Effector memory CD8-positive, alpha-beta T cell (primary cell): Measurements from ENCODE around the gene PKP3.
"Not testable (repeated sequence)": the region's sequence is repeated elsewhere in the genome, so short reads cannot be mapped to it uniquely, and the experiment has no call there.

Experiments
- ATAC-seq: fragments of 150-1000 bp; cut with Tn5 transposase; replicated peaks from 2 replicates; pipeline ENCODE4 v1.10.0; 2021; ENCODE audit warnings: mild to moderate bottlenecking, moderate library complexity
- DNase-seq, 3 experiments: peaks; one replicate each; pipeline ENCODE4 v3.0.0; 2021
- H3K27ac Mint-ChIP-seq, 2 donors: one replicate each; pipeline ENCODE4 v1.8.0; 2022; ENCODE audit warnings: mild to moderate bottlenecking in 2 of 2, mixed read lengths in 2 of 2, moderate library complexity in 2 of 2
- H3K27me3 Mint-ChIP-seq, 2 donors: one replicate each; pipeline ENCODE4 v1.8.0; 2022; ENCODE audit warnings: mixed read lengths in 2 of 2
- H3K36me3 Mint-ChIP-seq: one replicate; pipeline ENCODE4 v1.8.0; 2022; ENCODE audit warnings: mild to moderate bottlenecking, moderate library complexity, mixed read lengths; ENCODE audit not compliant: insufficient read depth
- H3K4me1 Mint-ChIP-seq, 2 donors: one replicate each; pipeline ENCODE4 v1.8.0; 2022; ENCODE audit warnings: low read depth in 2 of 2, mixed read lengths in 2 of 2
- H3K4me3 Mint-ChIP-seq, 2 donors: one replicate each; pipeline ENCODE4 v1.8.0; 2022; ENCODE audit warnings: mild to moderate bottlenecking in 2 of 2, mixed read lengths in 2 of 2, moderate library complexity in 2 of 2
- H3K9me3 Mint-ChIP-seq, 2 donors: one replicate each; pipeline ENCODE4 v1.8.0; 2022; ENCODE audit warnings: mixed read lengths in 2 of 2
- total RNA-seq, 9 experiments: gene quantifications; one replicate each; lab custom pipeline; 2026; lab: John Stamatoyannopoulos, UW

Gene PKP3
- total RNA-seq: 0 to 0.50 (median 0.11) reads per million in 9 experiments

GRCh38 chr11:394034-394857, at the start of gene PKP3:
TSS of gene PKP3 (plus strand) at chr11:394209. CDS start at chr11:394293, 84 bp downstream.
- Mint-ChIP-seq H3K9me3 (no peaks in the 10 kb centered on the region), H3K36me3 (no peaks in the 10 kb centered on the region), H3K4me1 (peaks cover 3 to 10% of the 10 kb centered on the region in 2 donors), H3K27ac (peak within 1 kb of the TSS in 1 of 2 donors; percentile 38), H3K4me3 (no peak within 1 kb of the TSS), H3K27me3 (no peaks in the 10 kb centered on the region)
- DNase-seq (no peak), ATAC-seq (no peak)

DNA sequence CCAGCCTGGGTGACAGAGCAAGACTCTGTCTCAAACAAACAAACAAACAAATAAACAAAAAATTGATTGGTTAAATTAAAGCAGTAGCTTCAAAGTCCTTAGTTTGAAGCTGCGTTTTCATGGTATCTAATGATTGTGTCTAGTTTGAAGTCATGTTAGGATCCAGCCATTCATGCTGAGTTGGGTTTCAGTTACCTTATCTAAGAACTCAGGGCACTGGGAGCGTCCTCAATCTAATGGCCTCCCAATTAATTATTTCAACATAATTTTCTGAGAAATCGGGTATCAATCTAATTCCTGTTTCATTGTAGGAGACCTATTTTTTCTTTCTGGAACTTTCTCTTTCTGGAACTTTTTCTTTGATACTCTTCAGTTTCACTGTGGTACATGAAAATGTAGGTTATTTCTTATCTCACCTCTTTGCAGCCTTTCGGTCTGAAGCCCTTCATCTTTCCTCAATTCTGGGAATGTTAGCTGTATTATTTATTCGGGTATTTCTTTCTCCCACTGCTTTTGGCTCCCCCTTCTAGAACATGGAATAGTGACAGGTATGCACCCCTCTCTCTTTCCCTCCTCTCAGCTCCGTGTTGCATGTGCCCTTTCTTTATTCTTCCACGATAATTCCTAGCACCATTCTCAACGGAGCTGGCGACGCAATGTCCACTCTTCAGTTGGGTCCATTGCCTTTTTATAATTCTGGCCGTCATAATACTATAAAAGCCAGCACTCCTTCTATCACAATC, 49.0 kb upstream of the PKP3 start:
- H3K4me3 Mint-ChIP-seq: no peak overlapping the region
- DNase-seq (no peak), ATAC-seq (no peak)
- H3K9me3 Mint-ChIP-seq: no peaks in the 10 kb centered on the region
- no peaks in the 10 kb centered on the region for H3K36me3 Mint-ChIP-seq
- peaks cover 7 to 9% of the 10 kb centered on the region in 2 donors for H3K4me1 Mint-ChIP-seq
- no peak overlapping the region for H3K27ac Mint-ChIP-seq
- H3K27me3 Mint-ChIP-seq: no peaks in the 10 kb centered on the region

- Mint-ChIP-seq H3K9me3 (no peaks in the 10 kb centered on the region), H3K4me1 (peaks cover 20 to 21% of the 10 kb centered on the region in 2 donors), H3K27ac (no peak overlapping the region), H3K36me3 (no peaks in the 10 kb centered on the region), H3K27me3 (no peaks in the 10 kb centered on the region), H3K4me3 (no peak overlapping the region)
- ATAC-seq (no peak), DNase-seq (no peak)
Observed at GRCh38 chr11:346529-346928, 47.5 kb upstream of the PKP3 start.

- not testable (repeated sequence) for H3K36me3 Mint-ChIP-seq, H3K9me3 Mint-ChIP-seq, ATAC-seq, H3K27me3 Mint-ChIP-seq, H3K4me3 Mint-ChIP-seq, DNase-seq
- Mint-ChIP-seq H3K27ac (peak overlapping the region; percentile 50 to 83), H3K4me1 (peaks cover 32 to 39% of the 10 kb centered on the region in 2 donors)
Observed at GRCh38 chr11:349270-349954, 44.6 kb upstream of the PKP3 start.

DNA sequence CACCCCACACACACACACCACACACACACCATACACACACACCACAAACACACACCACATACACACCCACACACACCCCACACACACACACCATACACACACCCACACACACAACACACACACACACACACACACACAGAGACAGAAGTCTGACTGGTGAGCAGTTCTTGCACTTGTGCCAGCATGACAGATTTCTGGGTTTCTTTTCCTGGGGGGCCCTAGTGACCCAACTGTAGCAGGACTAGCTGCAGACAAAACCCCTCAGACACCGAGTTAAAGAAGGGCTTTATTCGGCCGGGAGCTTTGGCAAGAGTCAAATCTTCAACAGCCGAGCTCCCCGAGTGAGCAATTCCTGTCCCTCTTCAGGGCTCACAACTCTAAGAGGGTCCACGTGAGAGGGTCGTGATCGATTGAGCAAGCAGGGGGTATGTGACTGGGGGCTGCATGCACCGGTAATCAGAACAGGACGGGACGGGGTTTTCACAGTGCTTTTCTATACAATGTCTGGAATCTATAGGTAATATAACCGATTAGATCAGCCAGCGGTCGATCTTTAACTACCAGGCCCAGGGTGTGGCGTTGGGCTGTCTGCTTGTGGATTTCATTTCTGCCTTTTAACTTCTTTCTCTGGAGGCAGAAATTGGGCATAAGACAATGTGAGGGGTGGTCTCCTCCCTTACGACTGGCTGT, 43.8 kb upstream of the PKP3 start:
- Mint-ChIP-seq H3K4me1 (peaks cover 34 to 39% of the 10 kb centered on the region in 2 donors), H3K4me3 (peak overlapping the region; percentile 59 to 60), H3K27ac (peak overlapping the region; percentile 50 to 83)
- not testable (repeated sequence) for ATAC-seq, H3K36me3 Mint-ChIP-seq, H3K27me3 Mint-ChIP-seq, DNase-seq, H3K9me3 Mint-ChIP-seq

DNA sequence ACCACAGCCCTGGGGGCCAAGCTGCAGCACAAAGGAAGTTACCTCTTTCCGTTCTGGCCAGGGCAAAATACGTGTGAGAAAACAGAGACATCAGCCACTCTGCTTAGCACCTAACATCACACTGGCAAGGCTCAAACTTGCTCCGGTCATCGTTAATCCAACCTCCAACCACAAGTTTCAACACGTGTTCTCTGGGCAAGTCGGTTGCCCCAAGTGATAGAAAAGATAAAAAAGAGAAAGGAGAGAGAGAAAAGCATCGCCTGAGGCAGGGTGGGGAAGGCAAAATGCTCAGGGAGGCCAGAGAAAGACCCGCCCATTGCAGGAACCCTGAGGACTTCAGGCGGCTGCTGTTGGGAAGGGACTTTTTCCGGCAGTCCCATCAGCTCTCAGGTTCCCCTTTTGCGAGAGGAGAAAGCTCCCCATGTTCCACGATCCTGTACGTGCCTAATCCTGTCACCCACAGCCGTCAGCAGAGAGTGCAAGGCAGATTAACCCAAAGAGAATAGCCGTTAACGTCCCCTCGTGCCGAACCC, 43.2 kb upstream of the PKP3 start:
- H3K4me3 Mint-ChIP-seq: peak overlapping the region; percentile 59 to 60
- peaks cover 38 to 39% of the 10 kb centered on the region in 2 donors for H3K4me1 Mint-ChIP-seq
- peaks cover 14% of the 10 kb centered on the region for H3K36me3 Mint-ChIP-seq
- no peak for DNase-seq
- ATAC-seq: peak; percentile 65
- peak overlapping the region; percentile 50 to 83 for H3K27ac Mint-ChIP-seq
- no peaks in the 10 kb centered on the region for H3K27me3 Mint-ChIP-seq
- H3K9me3 Mint-ChIP-seq: no peaks in the 10 kb centered on the region

DNA sequence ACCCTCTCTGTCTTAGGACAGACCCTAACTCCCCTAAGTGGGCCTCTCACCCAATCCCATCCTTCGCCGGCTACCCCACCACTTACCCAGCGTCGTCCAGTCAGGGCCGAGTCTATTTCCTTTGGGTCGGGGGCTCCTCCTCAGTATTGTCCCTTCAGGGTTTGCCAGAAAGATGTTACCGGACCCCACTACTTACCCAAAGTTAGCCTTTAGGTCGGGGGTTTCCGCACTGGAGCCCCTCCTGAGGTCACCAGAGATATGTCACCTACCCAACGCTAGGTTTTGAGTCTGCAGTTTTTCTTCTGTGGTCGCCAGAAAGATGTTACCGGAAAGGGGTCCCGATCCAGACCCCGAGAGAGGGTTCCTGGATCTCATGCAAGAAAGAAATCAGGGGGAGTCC, 42.6 kb upstream of the PKP3 start:
- ATAC-seq (no peak), DNase-seq (no peak)
- Mint-ChIP-seq H3K4me3 (peak overlapping the region in 1 of 2 donors; percentile 18), H3K27me3 (no peaks in the 10 kb centered on the region), H3K4me1 (peaks cover 38 to 39% of the 10 kb centered on the region in 2 donors), H3K27ac (peak overlapping the region; percentile 50 to 83), H3K9me3 (no peaks in the 10 kb centered on the region), H3K36me3 (peaks cover 14% of the 10 kb centered on the region)

GRCh38 chr11:352456-353031, 41.5 kb upstream of the PKP3 start:
- no peak overlapping the region for H3K4me3 Mint-ChIP-seq
- H3K27me3 Mint-ChIP-seq: no peaks in the 10 kb centered on the region
- H3K27ac Mint-ChIP-seq: peak overlapping the region; percentile 7 to 52
- ATAC-seq: no peak
- H3K36me3 Mint-ChIP-seq: peaks cover 14% of the 10 kb centered on the region
- no peak for DNase-seq
- H3K4me1 Mint-ChIP-seq: peaks cover 38 to 39% of the 10 kb centered on the region in 2 donors
- no peaks in the 10 kb centered on the region for H3K9me3 Mint-ChIP-seq

DNA sequence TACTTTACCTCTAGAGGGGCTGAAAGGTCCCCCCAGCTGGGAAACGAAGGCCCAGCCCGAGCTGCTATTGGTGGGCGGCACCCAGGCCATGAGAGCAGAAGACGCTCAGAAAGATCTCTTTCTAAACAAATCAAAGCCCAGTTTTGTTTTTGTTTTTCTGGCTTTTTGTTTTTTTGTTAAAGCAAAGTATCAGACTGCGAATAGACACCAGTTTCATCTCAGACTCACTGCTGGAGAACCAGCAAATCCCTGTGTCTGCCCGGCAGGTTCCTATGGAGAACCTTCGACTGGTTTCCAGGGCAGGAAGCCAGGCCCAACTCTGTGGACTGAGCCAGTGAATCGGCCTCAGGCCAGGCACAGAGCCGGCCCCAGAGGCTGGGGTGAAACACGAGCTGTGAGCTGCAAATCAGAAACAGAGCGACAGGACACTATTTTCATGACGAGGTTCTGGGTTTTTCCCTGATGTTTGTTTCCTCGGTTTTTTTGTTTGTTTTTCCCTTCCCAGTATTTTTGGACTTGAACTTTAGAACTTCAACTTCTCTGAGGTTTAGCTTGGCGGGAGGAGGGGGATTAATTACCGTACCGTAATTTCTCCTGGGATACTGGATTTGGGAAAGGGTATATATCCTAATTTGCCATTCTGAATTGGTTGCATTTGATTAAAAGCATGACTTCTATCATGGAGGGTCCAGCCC, 40.7 kb upstream of the PKP3 start:
- Mint-ChIP-seq H3K27ac (peak overlapping the region; percentile 7 to 52), H3K36me3 (peaks cover 14% of the 10 kb centered on the region), H3K9me3 (no peaks in the 10 kb centered on the region), H3K4me1 (peaks cover 38 to 39% of the 10 kb centered on the region in 2 donors), H3K27me3 (no peaks in the 10 kb centered on the region), H3K4me3 (no peak overlapping the region)
- ATAC-seq (no peak), DNase-seq (no peak)

- peak overlapping the region; percentile 52 to 61 for H3K27ac Mint-ChIP-seq
- H3K27me3 Mint-ChIP-seq: no peaks in the 10 kb centered on the region
Observed at GRCh38 chr11:355581-356458, 38.2 kb upstream of the PKP3 start.

GRCh38 chr11:356610-357009, 37.4 kb upstream of the PKP3 start:
- peaks cover 14% of the 10 kb centered on the region for H3K36me3 Mint-ChIP-seq
- H3K27me3 Mint-ChIP-seq: no peaks in the 10 kb centered on the region
- no peaks in the 10 kb centered on the region for H3K9me3 Mint-ChIP-seq
- ATAC-seq (no peak), DNase-seq (no peak)
- no peak overlapping the region for H3K4me3 Mint-ChIP-seq
- H3K4me1 Mint-ChIP-seq: peaks cover 28 to 30% of the 10 kb centered on the region in 2 donors
- no peak overlapping the region for H3K27ac Mint-ChIP-seq

More at GRCh38 chr11:355581-356458, 38.2 kb upstream of the PKP3 start:
- Mint-ChIP-seq H3K36me3 (peaks cover 14% of the 10 kb centered on the region), H3K4me3 (peak overlapping the region; percentile 58 to 61), H3K4me1 (peaks cover 36 to 38% of the 10 kb centered on the region in 2 donors), H3K9me3 (no peaks in the 10 kb centered on the region)
- peak; percentile 62 for ATAC-seq
- DNase-seq: peak; percentile 70 to 72 (median 71)
